ENCODE measurements around the gene UNC5A. TPM values are rescaled to one million over a fixed set of nuclear protein-coding genes. Genes with fewer than 3 reads are reported as not detected.

The UNC5A gene
- total and polyA plus RNA-seq, 8 donors = 0.09 to 3.6 (median 0.32) TPM

- no peaks in the 10 kb centered on the region for H3K36me3 ChIP-seq
- TF ChIP-seq, protein P1, sequence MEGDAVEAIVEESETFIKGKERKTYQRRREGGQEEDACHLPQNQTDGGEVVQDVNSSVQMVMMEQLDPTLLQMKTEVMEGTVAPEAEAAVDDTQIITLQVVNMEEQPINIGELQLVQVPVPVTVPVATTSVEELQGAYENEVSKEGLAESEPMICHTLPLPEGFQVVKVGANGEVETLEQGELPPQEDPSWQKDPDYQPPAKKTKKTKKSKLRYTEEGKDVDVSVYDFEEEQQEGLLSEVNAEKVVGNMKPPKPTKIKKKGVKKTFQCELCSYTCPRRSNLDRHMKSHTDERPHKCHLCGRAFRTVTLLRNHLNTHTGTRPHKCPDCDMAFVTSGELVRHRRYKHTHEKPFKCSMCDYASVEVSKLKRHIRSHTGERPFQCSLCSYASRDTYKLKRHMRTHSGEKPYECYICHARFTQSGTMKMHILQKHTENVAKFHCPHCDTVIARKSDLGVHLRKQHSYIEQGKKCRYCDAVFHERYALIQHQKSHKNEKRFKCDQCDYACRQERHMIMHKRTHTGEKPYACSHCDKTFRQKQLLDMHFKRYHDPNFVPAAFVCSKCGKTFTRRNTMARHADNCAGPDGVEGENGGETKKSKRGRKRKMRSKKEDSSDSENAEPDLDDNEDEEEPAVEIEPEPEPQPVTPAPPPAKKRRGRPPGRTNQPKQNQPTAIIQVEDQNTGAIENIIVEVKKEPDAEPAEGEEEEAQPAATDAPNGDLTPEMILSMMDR (IDR thresholded peaks at IDR 0.05) = no peak
- H3K27me3 ChIP-seq = peaks cover 0 to 9% (median 0%) of the 10 kb centered on the region in 4 donors
- ATAC-seq (no peak), FAIRE-seq (no peak), DNase-seq (no peak)
- intact Hi-C loops (cut with DNase I) = no loop called here
- H3K4me3 ChIP-seq = no peak overlapping the region
- no peaks in the 10 kb centered on the region for H3K9me3 ChIP-seq
- WGBS, 2 donors = 73 to 80% methylated on average over 2 of the region's 2 CpGs
- H3K27ac ChIP-seq = no peak overlapping the region
- no peaks in the 10 kb centered on the region for H3K4me1 ChIP-seq
These were observed 19.0 kb downstream of the UNC5A start for GRCh38 chr5:176829320-176829719.

DNA sequence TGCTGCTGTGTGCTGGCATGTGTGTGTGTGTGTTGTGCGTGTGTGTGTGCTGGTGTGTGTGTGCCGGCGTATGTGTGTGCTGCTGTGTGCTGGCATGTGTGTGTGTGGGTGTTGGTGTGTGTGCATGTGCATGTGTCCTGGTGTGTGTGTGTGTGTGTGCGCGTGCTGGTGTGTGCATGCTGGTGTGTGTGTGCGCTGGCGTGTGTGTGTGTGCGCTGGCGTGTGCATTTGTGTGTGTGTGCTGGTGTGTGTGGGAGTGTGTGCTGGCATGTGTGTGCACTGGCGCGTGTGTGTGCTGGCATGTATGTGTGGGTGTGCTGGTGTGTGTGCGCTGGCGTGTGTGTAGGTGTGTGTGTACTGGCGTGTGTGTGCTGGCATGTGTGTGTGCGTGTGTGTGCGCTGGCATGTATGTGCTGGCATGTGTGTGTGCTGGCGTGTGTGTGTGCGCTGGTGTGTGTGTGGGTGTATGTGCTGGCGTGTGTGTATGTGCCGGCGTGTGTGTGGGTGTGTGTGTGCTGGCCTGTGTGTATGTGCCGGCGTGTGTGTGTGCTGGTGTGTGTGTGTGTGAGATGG, 20.1 kb downstream of the UNC5A start:
- ATAC-seq (no peak), FAIRE-seq (no peak), DNase-seq (peak in 1 of 6 donors; percentile 9)
- WGBS, 2 donors = 78 to 83% methylated on average over 22 to 23 of the region's 23 CpGs
- TF ChIP-seq, protein P1 (IDR thresholded peaks at IDR 0.05) = no peak
- Histone ChIP-seq H3K4me3 (no peak overlapping the region), H3K27ac (no peak overlapping the region), H3K9me3 (no peaks in the 10 kb centered on the region), H3K27me3 (peaks cover 0 to 9% (median 0%) of the 10 kb centered on the region in 4 donors), H3K4me1 (no peaks in the 10 kb centered on the region), H3K36me3 (no peaks in the 10 kb centered on the region)
- intact Hi-C loops (cut with DNase I) = no loop called here

- intact Hi-C loops (cut with DNase I) = no loop called here
- FAIRE-seq (no peak), ATAC-seq (no peak), DNase-seq (peak in 1 of 6 donors; percentile 14)
- Histone ChIP-seq H3K4me1 (no peaks in the 10 kb centered on the region), H3K27ac (no peak overlapping the region), H3K36me3 (no peaks in the 10 kb centered on the region), H3K4me3 (no peak overlapping the region), H3K9me3 (no peaks in the 10 kb centered on the region), H3K27me3 (peaks cover 0 to 9% (median 0%) of the 10 kb centered on the region in 4 donors)
- TF ChIP-seq, protein P1 (IDR thresholded peaks at IDR 0.05) = no peak
- 31 to 36% methylated on average over 9 of the region's 9 CpGs for WGBS, 2 donors
These were observed 20.6 kb downstream of the UNC5A start for GRCh38 chr5:176830995-176831423.

- no peaks in the 10 kb centered on the region for H3K36me3 ChIP-seq
- 56 to 68% methylated on average over 8 of the region's 8 CpGs for WGBS, 2 donors
- FAIRE-seq (no peak), ATAC-seq (no peak), DNase-seq (peak in 1 of 6 donors; percentile 43)
- H3K4me1 ChIP-seq = no peaks in the 10 kb centered on the region
- no peak overlapping the region for H3K4me3 ChIP-seq
- no peak overlapping the region for H3K27ac ChIP-seq
- peaks cover 0 to 9% (median 0%) of the 10 kb centered on the region in 4 donors for H3K27me3 ChIP-seq
- intact Hi-C loops (cut with DNase I) = no loop called here
- no peaks in the 10 kb centered on the region for H3K9me3 ChIP-seq
- TF ChIP-seq, protein P1 (IDR thresholded peaks at IDR 0.05) = no peak
These were observed 21.1 kb downstream of the UNC5A start for GRCh38 chr5:176831425-176831824.

DNA sequence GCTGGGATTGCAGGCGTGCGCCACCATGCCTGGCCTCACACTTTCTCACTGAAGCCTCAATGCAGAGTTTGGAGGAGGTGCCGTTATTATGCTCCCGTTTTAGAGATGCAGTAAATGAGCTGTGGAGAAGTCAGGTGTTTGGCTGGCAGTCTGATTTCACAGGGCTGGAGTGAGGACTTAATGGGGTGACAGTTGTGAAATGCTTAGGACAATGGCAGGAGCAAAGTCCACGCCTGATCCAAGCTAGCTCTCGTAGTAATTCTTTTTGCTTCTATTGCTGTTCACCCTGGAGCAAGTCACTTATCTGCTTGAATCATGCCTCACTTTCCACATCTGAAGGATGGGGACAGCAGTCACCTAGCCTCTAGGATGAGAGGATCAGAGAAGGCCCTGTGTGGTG, 21.8 kb downstream of the UNC5A start:
- no peaks in the 10 kb centered on the region for H3K4me1 ChIP-seq
- intact Hi-C loops (cut with DNase I) = no loop called here
- H3K4me3 ChIP-seq = no peak overlapping the region
- 66 to 67% methylated on average over 6 of the region's 6 CpGs for WGBS, 2 donors
- peaks cover 0 to 9% (median 0%) of the 10 kb centered on the region in 4 donors for H3K27me3 ChIP-seq
- H3K27ac ChIP-seq = no peak overlapping the region
- H3K9me3 ChIP-seq = no peaks in the 10 kb centered on the region
- H3K36me3 ChIP-seq = no peaks in the 10 kb centered on the region
- TF ChIP-seq, protein P1 (IDR thresholded peaks at IDR 0.05) = no peak
- DNase-seq = no peak
- ATAC-seq = no peak
- FAIRE-seq = no peak

All from pancreas (tissue), 10 donors.